ENCODE data around the gene TRIM39.
"Not testable (repeated sequence)": the region's sequence is repeated elsewhere in the genome, so short reads cannot be mapped to it uniquely, and the experiment has no call there.

Gene TRIM39

GRCh38 chr6:30326526-30327231, at the start of gene TRIM39:
Gene TRIM39, plus strand, starts transcription at chr6:30326927. Its CDS starts 2,391 bp downstream, at chr6:30329318.
- DNase-seq (ENCODE audit: low read depth): no peak

GRCh38 chr6:30280988-30281387, 45.7 kb upstream of the TRIM39 start:
- not testable (repeated sequence) for DNase-seq (ENCODE audit: low read depth)

DNA sequence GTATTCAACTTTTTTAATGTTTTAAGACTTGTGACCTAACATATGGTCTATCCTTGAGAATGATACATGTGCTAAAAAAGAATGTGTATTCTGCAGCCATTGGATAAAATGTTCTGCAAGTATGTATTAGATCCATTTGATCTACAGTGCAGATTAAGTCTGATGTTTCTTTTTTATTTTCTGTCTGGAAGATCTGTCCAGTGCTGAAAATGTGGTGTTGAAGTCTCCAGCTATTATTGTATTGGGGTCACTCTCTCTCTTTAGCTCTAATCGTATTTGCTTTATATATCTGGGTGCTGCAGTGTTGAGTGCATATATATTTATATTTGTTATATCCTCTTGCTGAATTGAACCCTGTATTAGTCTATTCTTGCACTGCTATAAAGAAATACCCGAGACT, 44.2 kb upstream of the TRIM39 start:
- no peak for DNase-seq (ENCODE audit: low read depth)

GRCh38 chr6:30283761-30284160, 43.0 kb upstream of the TRIM39 start:
- DNase-seq (ENCODE audit: low read depth): no peak

GRCh38 chr6:30287139-30287538, 39.6 kb upstream of the TRIM39 start:
- DNase-seq (ENCODE audit: low read depth): no peak

- no peak for DNase-seq (ENCODE audit: low read depth)
Measured at GRCh38 chr6:30295837-30296236, 30.9 kb upstream of the TRIM39 start.

DNA sequence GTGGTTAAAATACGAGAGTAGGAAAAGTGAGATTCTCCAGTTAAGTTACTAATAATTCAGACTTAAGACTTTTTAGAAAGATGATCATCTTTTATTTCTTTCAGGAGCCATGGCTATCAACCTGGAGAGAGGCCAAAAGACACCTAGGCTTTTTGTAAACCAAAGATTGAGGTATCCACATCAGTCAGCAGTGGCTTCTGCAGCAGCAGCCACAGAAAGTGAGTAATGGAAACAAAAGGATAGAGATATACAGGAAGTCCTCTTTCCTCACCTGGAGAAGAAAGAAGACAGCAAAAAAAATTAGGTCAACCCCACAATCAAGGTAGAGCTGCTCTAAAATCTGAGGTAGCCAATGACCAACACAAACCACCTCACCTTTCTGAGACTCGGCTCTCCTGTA, 22.7 kb upstream of the TRIM39 start:
- no peak for DNase-seq (ENCODE audit: low read depth)

- no peak for DNase-seq (ENCODE audit: low read depth)
Measured at GRCh38 chr6:30311101-30311500, 15.6 kb upstream of the TRIM39 start.

GRCh38 chr6:30311671-30312070, 15.1 kb upstream of the TRIM39 start:
- DNase-seq (ENCODE audit: low read depth): no peak

DNA sequence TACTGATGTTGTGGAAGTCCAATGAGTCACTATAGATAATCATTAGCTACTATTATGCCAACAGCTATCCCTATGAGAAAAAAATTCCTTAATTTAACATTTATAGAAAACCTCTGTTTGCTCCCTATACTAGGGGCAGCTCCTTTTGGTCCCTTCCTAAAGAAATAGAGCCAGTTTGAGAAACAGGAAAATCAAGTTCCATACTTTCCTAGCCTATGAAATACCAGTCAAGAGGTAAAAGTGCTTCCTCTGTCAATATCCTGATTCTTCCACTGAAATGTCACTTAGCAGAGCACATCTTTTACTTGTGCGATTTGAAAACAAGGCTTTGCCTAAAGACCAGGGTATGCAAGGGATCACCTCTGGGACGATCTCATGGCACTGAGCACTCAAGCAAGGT, 14.5 kb upstream of the TRIM39 start:
- DNase-seq (ENCODE audit: low read depth): no peak

DNA sequence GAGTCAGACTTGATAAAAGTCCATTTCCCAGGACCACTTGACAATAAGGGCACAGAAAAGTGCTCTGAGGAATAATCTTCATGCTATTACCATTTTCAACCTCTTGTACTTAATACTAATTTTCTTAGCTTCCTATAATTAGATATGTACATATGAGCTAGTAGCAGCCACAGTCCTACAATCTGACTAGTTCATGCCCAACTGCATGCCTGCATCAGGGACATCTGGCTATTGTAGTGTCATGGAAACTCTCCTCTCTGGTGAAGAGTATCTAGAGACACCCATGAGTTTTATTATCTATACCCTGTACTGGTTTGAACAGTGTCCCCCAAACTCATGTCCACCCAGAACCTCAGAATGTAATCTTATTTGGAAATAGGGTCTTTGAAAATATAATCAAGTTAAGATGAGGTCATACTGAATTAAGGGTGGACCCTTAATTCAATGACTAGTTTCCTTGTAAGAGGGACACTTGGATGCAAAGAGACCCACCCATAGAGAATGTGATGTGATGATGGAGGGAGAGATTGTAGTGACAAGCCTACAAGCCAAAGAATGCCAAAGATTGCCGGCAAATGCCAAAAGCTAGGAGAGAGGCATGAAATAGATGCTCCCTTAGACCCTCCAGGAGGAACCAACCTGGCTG, 13.9 kb upstream of the TRIM39 start:
- no peak for DNase-seq (ENCODE audit: low read depth)

GRCh38 chr6:30315156-30315555, 11.6 kb upstream of the TRIM39 start:
- no peak for DNase-seq (ENCODE audit: low read depth)

DNA sequence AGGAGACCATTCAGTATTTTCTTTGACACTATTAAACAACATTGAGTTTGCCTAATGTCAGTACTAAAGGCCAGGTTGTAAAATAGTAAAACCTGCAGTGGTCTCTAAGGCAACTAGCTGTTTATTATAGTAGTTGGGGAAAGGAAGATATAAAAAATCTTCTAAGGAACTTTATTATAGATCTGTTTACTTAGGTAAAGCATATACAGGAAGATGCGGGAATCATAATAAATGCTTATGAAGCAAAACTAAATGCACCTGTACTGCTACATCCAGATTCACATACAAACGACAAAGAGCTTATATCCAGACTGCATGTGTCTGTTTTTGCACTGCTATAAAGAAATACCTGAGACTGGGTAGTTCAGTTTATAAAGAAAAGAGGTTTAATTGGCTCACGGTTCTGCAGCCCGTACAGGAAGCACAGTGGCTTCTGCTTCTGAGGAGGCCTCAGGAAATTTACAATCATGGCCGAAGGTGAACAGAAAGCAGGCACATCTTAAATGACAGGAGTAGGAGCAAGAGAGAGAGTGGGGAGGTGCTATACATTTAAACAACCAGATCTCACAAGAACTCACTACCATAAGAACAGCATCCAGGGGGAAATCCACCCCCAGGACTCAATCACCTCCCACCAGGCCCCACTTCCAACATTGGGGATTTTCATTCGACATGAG, 8.7 kb upstream of the TRIM39 start:
- DNase-seq (ENCODE audit: low read depth): no peak

GRCh38 chr6:30319146-30319835, 7.4 kb upstream of the TRIM39 start:
- no peak for DNase-seq (ENCODE audit: low read depth)

GRCh38 chr6:30321692-30322388, 4.9 kb upstream of the TRIM39 start:
- peak; percentile 56 for DNase-seq (ENCODE audit: low read depth)

DNA sequence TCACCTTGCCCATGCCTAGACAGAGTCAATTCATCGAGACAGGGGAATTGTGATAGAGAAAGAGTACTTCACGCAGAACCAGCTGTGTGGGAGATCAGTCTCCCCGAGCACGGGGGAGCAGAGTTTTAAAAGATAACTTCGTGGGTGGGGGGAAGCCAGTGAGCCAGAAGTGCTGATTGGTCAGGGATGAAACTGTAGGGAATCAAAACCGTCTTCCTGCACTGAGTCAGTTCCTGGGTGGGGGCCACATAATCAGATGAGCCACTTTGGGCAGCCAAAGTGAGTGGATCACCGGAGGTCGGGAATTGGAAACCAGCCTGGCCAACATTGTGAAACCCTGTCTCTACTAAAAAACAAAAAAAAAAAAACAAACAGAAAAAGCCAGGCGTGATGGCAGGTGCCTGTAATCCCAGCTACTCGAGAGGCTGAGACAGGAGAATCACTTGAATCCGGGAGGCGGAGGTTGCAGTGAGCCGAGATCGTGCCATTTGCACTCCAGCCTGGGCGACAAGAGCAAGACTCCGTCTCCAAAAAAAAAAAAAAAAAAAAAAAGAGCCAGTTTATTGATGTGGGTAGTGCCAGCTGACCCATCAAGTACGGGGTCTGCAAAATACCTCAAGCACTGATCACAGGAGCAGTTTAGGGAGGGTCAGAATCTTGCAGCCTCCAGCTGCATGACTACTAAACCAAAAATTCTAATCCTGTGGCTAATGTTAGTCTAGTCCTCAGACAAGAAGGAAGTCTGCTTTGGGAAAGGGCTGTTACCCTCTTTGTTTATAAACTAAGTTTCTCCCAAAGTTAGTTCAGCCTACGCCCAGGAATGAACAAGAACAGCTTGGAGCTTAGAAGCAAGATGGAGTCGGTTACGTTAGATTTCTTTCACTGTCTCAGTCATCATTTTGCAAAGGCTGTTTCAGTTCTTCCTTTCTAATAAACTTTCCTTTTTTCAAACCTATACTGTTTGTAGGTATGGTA, 3.9 kb upstream of the TRIM39 start:
- peak; percentile 46 for DNase-seq (ENCODE audit: low read depth)

- no peak for DNase-seq (ENCODE audit: low read depth)
Measured at GRCh38 chr6:30323806-30324205, 2.9 kb upstream of the TRIM39 start.

DNA sequence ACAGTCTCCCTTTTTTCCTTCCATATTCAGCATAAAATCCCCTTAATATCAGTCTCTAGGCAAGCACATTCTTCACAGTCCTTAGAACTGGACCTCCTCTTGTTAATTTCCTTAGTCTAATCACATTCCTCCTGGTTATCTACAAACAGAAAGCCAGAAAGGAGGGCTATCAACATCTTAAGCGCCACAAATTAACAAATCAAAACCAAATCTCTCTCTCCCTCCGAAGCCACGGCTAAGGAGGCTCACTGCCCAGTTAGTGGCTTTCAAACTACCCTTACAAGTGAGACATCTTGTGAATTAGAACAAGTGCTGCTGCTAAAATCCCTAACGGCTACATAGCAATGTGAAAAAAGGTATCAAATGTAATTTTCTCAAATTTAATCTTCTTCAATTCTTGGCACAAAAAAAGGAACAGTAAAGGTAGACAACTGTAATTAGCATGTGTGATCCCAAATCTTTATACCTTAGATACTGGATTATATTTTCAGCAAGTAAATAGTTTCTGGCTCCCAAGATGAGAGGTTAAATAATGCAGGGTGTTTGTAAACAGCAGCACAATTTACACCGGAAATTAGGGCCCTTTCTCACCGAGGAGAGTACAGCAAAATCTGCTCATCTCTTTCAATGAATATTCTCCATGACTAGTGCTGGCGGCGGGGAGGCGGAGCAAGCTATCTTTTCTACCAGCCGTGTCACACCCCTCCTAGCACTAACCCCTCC, 1.4 kb upstream of the TRIM39 start:
- DNase-seq (ENCODE audit: low read depth): no peak

DNA sequence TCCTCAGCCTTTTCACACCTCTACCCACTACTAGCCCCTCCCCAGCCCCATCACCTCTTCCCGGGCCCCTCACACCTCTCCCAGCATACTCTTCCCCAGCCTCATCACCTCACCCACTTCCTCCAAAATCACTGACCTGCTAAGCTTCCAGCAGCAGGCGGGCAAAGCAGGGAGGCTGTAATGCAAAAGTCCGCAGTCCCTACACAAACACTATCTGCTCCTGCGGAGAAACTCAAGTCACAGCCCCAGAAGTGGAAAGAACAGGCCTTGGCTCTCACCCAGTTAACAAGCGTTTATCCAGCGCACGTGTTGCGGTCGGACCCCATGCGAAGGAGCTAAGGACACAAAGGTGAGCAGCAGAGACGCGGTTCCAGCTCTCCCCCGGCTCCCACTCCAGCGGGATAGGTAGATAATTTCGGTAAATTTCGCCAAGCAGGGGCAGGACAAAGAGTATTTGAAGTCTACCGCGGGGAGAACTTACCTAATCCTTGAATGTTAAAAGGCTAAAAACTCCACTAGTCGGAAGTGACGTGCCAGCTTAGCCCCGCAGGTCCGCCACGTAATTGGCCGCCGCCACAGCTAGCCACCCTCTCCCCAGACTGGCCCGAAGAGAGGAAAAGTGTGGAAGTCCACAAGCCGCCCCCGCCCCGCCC, 728 bp upstream of the TRIM39 start:
- DNase-seq (ENCODE audit: low read depth): peak; percentile 45
